Bronchial epithelial cell (primary cell): ENCODE results near the gene CERS1. TPM values are rescaled to one million over a fixed set of nuclear protein-coding genes. Genes with fewer than 3 reads are reported as not detected.

Experiments
- DNase-seq: peaks from one replicate; pipeline ENCODE4 v3.0.0-alpha.2; 2010; ENCODE audit warnings: low read depth
- FAIRE-seq: peaks from 2 replicates; lab custom pipeline; 2011; peaks lifted over from hg19 to GRCh38; lab: Jason Lieb, UNC
- H3K27me3 ChIP-seq: 2 replicates; pipeline ENCODE4 v1.5.1; 2011; ENCODE audit warnings: low read length; ENCODE audit not compliant: control insufficient read depth, insufficient read depth
- H3K36me3 ChIP-seq: 2 replicates; pipeline ENCODE4 v1.5.1; 2011; ENCODE audit warnings: low read length; ENCODE audit not compliant: control insufficient read depth, insufficient read depth
- H3K4me3 ChIP-seq: 2 replicates; pipeline ENCODE4 v1.5.1; 2011; ENCODE audit warnings: mild to moderate bottlenecking, low read depth, low read length, control low read depth
- CTCF ChIP-seq: IDR thresholded peaks from 2 replicates; pipeline ENCODE4 v1.5.1; 2011; ENCODE audit warnings: mild to moderate bottlenecking, moderate library complexity, low read length, control low read depth, inconsistent platforms; ENCODE audit not compliant: insufficient read depth, severe bottlenecking
- total RNA-seq: library from RNA; depleted of rRNA; stranded (reverse); fragments of >200 nt; gene quantifications from 2 replicates; pipeline ENCODE4 v1.2.1, GENCODE V29; 2014

The CERS1 gene
- total RNA-seq, 1 donor from 2014 or later, result 0.26 TPM

DNA sequence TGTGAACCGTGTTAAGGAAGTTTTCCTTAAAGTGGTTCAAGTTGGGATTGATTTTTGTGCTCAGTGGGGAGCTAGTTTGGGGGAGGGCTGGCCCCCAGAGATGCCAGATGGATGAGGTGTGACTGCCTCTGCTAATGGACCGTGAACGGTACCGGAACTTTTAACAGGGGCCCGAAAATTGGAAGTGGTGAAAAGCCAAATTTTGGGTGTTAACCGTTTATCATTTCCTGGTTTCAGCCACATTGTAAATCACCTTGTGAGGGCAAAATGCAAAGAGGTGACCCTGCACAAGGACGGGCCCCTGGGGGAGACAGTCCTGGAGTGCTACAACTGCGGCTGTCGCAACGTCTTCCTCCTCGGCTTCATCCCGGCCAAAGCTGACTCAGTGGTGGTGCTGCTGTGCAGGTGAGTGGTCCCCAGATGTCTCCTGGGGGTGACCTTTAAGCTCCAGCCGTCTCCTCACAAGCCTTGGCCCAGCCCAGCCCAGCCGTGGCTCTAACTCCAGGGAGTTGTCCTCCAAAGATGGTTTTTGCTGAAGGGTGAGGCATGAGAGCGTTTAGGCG is 46.0 kb downstream of the CERS1 start:
- no peak for TF ChIP-seq CTCF
- Histone ChIP-seq H3K27me3 (no peaks in the 10 kb centered on the region), H3K4me3 (no peak overlapping the region), H3K36me3 (peaks cover 43% of the 10 kb centered on the region)
- DNase-seq, result no peak
- no peak for FAIRE-seq

DNA sequence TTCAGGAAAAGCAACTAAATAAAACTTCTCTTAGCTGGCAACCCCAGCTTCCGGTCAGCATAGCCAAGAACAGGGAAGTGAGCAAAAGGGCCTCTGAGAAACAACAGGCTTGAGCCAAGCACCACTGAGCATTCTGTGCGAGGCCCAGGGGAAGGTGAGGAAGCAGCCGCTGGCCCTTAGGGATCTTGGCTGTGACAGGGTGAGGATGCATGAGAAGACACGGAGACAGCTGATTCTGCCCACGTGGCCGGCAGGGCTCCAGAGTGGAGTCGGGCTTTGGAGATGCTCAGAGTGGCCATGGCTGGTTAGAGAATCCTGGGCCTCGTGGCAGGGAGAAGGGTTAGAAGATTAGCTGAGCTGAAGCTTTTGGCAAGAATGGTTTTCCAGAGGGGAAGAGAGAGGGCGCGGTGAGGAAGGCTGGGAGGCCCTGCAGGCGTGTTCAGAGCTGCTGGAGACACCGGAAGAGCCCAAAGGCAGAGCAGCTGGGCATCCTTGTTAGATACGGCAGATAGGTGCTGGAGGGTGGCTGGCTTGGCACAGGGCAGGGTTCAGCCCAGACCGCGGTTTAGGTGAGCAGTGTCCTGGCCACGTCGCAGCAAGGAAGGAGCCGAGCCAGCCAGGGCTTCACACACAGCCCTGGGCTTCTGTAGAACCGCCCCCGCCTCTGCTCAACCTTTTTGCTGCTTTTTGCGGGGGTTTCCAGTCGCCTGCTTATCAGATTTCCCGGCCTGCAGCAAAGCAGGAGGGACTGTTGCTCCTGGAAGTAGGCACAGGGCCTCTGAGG is 46.9 kb downstream of the CERS1 start:
- DNase-seq, result no peak
- TF ChIP-seq CTCF, result no peak
- H3K4me3 ChIP-seq, result no peak overlapping the region
- no peaks in the 10 kb centered on the region for H3K27me3 ChIP-seq
- no peak for FAIRE-seq
- H3K36me3 ChIP-seq, result peaks cover 43% of the 10 kb centered on the region

- no peak for DNase-seq
These were observed 48.2 kb downstream of the CERS1 start for GRCh38 chr19:18847549-18848463.

DNA sequence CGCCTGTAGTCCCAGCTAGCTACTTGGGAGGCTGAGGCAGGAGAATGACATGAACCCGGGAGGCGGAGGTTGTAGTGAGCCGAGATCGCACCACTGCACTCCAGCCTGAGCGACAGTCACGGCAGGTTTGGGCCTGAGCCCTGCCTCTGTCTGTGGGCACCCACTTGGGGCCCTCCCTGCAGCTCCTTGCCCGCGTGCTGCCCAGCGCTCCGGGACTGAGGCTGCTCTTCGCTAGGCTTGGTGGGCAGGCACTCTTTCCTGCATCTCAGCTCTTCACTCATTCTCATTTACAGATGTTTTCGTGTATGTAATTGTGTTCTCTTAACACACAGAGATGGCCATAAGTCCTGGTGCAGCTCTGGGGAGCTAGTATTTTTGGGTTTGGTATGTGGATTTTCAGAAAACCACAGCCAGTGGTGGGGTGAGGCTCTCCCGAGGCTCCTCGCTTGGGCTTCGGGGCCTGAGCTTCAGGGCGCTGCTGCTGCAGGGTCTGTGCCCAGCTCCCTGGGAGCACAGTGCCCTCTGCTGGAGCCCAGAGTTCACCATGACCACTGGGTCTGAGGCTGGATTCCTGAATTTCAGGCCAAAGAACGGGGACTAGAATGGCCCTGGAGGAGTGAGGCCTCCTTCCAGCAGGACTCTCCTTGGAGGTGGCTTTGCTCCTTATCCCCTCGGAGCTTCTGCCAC is 49.0 kb downstream of the CERS1 start:
- Histone ChIP-seq H3K36me3 (peaks cover 31% of the 10 kb centered on the region), H3K27me3 (no peaks in the 10 kb centered on the region), H3K4me3 (no peak overlapping the region)
- DNase-seq (peak; percentile 58), FAIRE-seq (no peak)
- peak; percentile 93 for TF ChIP-seq CTCF

More at GRCh38 chr19:18847549-18848463, 48.2 kb downstream of the CERS1 start:
- no peak for TF ChIP-seq CTCF
- FAIRE-seq, result no peak
- no peak overlapping the region for H3K4me3 ChIP-seq
- H3K27me3 ChIP-seq, result no peaks in the 10 kb centered on the region
- H3K36me3 ChIP-seq, result peaks cover 34% of the 10 kb centered on the region

GRCh38 chr19:18845961-18846360 is 50.0 kb downstream of the CERS1 start:
- no peak for TF ChIP-seq CTCF
- DNase-seq (no peak), FAIRE-seq (no peak)
- H3K4me3 ChIP-seq, result no peak overlapping the region
- no peaks in the 10 kb centered on the region for H3K27me3 ChIP-seq
- peaks cover 27% of the 10 kb centered on the region for H3K36me3 ChIP-seq
